Heart right ventricle (tissue), 16 donors: ENCODE measurements around the gene RUBCNL. TPM values are rescaled to one million over a fixed set of nuclear protein-coding genes. Genes with fewer than 3 reads are reported as not detected.

Source experiments
- ATAC-seq, 8 donors: fragments of 200-7000 bp; cut with Tn5 transposase; one replicate each; pipeline ENCODE4 v1.9.1; 2020; ENCODE audit warnings: mild to moderate bottlenecking in 8 of 8, moderate library complexity in 8 of 8, moderate number of reproducible peaks in 1 of 8
- DNase-seq, 2 donors: peaks; one replicate each; pipeline ENCODE4 v3.0.0-alpha.2; 2020
- H3K27ac ChIP-seq, 10 donors: fragments of 200-600 bp; sonication (generic) in 2 of 10; one replicate each; pipeline versions ENCODE4 v1.5.0 to v1.8.0; 2020 to 2022; ENCODE audit warnings: mild to moderate bottlenecking in 3 of 10
- H3K27me3 ChIP-seq, 7 donors: fragments of 200-600 bp; one replicate each; pipeline ENCODE4 v1.8.0; 2021 to 2022; ENCODE audit warnings: mild to moderate bottlenecking in 2 of 7
- H3K36me3 ChIP-seq, 9 donors: fragments of 200-600 bp; sonication (generic) in 1 of 9; one replicate each; pipeline versions ENCODE4 v1.5.0 to v1.8.0; 2020 to 2022; ENCODE audit warnings: mild to moderate bottlenecking in 2 of 9
- H3K4me1 ChIP-seq, 9 donors: fragments of 200-600 bp; sonication (generic) in 1 of 9; one replicate each; pipeline versions ENCODE4 v1.5.0 to v1.8.0; 2020 to 2022; ENCODE audit warnings: mild to moderate bottlenecking in 4 of 9
- H3K4me3 ChIP-seq, 10 donors: fragments of 200-600 bp; sonication (generic) in 2 of 10; one replicate each; pipeline versions ENCODE4 v1.5.0 to v1.8.0; 2020 to 2022; ENCODE audit warnings: mild to moderate bottlenecking in 7 of 10, moderate library complexity in 2 of 10
- H3K9me3 ChIP-seq, 11 donors: fragments of 200-600 bp in 10 of 11; sonication (generic) in 2 of 11; one replicate each; pipeline versions ENCODE4 v1.5.0 to v1.8.0; 2013 to 2022; ENCODE audit warnings: mild to moderate bottlenecking in 2 of 11, control low read depth in 1 of 11, moderate library complexity in 1 of 11
- WGBS, 2 donors: extraction: QIAGEN DNeasy Blood & Tissue Kit; methylation state at CpG; one replicate each; pipeline ENCODE4 v1.1.7; 2013; ENCODE audit warnings: inconsistent platforms in 1 of 2; 5-methylcytosine and 5-hydroxymethylcytosine counted together
- intact Hi-C, 10 donors: fragments of 100-400 bp; cut with DNase I; formaldehyde crosslinking; loops; one replicate each; pipeline versions ENCODE4 v1.11.1 to v1.14.2; 2022
- polyA plus RNA-seq, 2 donors: library from polyadenylated mRNA; stranded (reverse); fragments of 200-250 nt; gene quantifications; one replicate each; pipeline ENCODE4 v1.2.3, GENCODE V29; 2013
- total RNA-seq, 10 donors: library from RNA; stranded (reverse); fragmentation: NEBNext Ultra II Directional in 3 of 10; extraction: Animal tissue kit (Norgen Biotek cat#: 25700) in 3 of 10; gene quantifications; one replicate each; pipeline versions ENCODE4 v1.2.1 to v1.2.4, GENCODE V29; 2021 to 2023
- TF ChIP-seq, protein P1 (sequence below), 9 donors: fragments of 200-600 bp; sonication (generic) in 2 of 9; IDR thresholded peaks; one replicate each; pipeline versions ENCODE4 v1.5.0 to v1.8.0; 2021 to 2022; ENCODE audit warnings: antibody characterized with exemption in 9 of 9, mild to moderate bottlenecking in 5 of 9, moderate library complexity in 1 of 9
- donor health status: Arrhythmogenic right ventricular cardiomyopathy.
- donor health status: ischemic (EF 13 %, LVEDD 7.1; RV severe dilation, severe dysfunction).
- donor health status: healthy with polysubstance abuse.
- donor health status: DM: no; HTN: yes; CAD: no.
- donor health status: DM: no; HTN: no; CAD: no.
- donor health status: ischemic (EF 25% LVEDD 6.9; RV normal size, moderate dysfunction).
- donor health status: ischemic (EF 25% LVEDD 5.7; RV mildly dilated, moderate dysfunction).
- donor health status: healthy.
- donor health status: DM: yes; HTN: yes; CAD: no.
- donor health status: Ischemic cardiomyopathy.
- donor health status: ischemic (EF 35%, LVEDD 5.7; RV mildly dilated, moderate dysfunction).
- donor health status: nonischemic (EF 11% LVEDD 7.7; RV severe dilation, severe dysfunction).
- donor health status: DM: yes; HTN: yes; CAD: no.
- donor health status: PGD.
- donor health status: ischemic (EF 29% LVEDD 5.4; RV normal size, mild dysfunction).
- donor health status: nonischemic (EF 23%, LVEDD 6.1; RV moderate dilation, normal function).

Gene RUBCNL
- total and polyA plus RNA-seq, 12 donors, result 0.17 to 2.8 (median 0.59) TPM

DNA sequence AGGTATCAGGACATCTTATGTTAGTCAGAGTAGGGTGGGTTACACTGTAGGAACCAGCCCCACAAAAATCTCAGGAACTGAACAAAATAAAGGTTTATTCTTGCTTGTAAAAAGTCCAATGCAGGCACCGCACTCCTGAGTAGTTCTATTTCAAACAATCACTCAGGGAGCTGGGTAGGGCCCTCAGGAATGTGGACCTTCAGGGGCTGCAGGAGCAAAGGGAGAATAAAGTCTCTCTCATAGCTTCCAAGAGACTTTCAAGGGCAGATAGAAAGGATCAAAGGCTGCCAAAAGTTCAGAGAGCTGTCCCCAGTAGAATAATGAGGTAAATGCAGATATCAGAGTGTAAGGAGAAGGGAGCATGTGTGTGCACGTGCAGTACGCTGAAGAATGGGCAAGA lies 49.4 kb downstream of the RUBCNL start:
- intact Hi-C loops, result no loop called here
- Histone ChIP-seq H3K27me3 (peaks cover 0 to 3% (median 0%) of the 10 kb centered on the region in 7 donors), H3K36me3 (peaks cover 0 to under 1% (median 0%) of the 10 kb centered on the region in 9 donors), H3K4me3 (no peak overlapping the region), H3K27ac (no peak overlapping the region), H3K4me1 (peaks cover 0 to 50% (median 0%) of the 10 kb centered on the region in 9 donors), H3K9me3 (peaks cover 0 to 12% (median 0%) of the 10 kb centered on the region in 11 donors)
- no peak for ATAC-seq
- no peak for DNase-seq
- WGBS, 2 donors, result 66 to 68% methylated on average over 3 of the region's 3 CpGs
- TF ChIP-seq, protein P1, sequence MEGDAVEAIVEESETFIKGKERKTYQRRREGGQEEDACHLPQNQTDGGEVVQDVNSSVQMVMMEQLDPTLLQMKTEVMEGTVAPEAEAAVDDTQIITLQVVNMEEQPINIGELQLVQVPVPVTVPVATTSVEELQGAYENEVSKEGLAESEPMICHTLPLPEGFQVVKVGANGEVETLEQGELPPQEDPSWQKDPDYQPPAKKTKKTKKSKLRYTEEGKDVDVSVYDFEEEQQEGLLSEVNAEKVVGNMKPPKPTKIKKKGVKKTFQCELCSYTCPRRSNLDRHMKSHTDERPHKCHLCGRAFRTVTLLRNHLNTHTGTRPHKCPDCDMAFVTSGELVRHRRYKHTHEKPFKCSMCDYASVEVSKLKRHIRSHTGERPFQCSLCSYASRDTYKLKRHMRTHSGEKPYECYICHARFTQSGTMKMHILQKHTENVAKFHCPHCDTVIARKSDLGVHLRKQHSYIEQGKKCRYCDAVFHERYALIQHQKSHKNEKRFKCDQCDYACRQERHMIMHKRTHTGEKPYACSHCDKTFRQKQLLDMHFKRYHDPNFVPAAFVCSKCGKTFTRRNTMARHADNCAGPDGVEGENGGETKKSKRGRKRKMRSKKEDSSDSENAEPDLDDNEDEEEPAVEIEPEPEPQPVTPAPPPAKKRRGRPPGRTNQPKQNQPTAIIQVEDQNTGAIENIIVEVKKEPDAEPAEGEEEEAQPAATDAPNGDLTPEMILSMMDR (IDR thresholded peaks at IDR 0.05), result no peak

DNA sequence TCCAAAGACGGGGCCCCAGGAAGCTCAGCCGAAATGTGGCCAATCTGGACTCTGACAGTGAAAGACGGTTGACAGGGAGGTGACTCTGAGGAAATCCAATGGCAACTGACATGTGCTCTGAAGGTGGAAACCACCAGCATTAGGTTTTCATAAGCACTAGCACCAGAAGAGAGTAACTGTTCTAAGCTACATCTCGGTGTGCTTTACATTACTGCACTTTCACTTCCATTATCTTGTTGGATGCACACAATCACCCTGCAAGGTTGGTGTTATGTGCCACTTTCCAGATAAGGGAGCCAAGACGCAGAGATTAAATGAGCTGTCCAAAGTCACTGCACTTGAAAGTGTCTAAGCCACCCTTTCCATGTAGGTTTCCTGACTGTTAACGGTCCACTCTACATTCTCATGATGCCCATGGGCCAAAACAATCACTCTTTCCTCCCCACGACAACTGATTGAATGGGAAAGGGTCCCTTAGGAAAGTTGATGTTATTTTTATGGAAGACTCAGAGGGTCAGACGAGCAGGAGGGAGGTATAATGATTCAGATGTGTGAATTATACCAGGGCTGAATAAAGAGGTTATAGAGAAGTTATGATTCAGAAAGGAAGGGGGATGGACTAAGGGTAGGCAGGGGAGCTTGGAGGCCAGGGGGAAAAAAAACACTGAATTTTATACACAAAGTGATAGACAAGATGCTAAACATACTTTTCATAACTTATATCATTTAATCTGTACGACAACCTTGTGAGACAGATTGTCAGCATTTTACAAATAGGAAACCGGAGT lies 52.8 kb downstream of the RUBCNL start:
- Histone ChIP-seq H3K4me3 (no peak overlapping the region), H3K4me1 (peaks cover 0 to 22% (median 0%) of the 10 kb centered on the region in 9 donors), H3K36me3 (no peaks in the 10 kb centered on the region), H3K9me3 (peaks cover 0 to 12% (median 0%) of the 10 kb centered on the region in 11 donors), H3K27me3 (peaks cover 0 to 9% (median 0%) of the 10 kb centered on the region in 7 donors), H3K27ac (no peak overlapping the region)
- intact Hi-C loops, result no loop called here
- ATAC-seq (no peak), DNase-seq (no peak)
- TF ChIP-seq, protein P1 (IDR thresholded peaks at IDR 0.05), result no peak
- WGBS, 2 donors, result 63 to 65% methylated on average over 10 of the region's 10 CpGs

DNA sequence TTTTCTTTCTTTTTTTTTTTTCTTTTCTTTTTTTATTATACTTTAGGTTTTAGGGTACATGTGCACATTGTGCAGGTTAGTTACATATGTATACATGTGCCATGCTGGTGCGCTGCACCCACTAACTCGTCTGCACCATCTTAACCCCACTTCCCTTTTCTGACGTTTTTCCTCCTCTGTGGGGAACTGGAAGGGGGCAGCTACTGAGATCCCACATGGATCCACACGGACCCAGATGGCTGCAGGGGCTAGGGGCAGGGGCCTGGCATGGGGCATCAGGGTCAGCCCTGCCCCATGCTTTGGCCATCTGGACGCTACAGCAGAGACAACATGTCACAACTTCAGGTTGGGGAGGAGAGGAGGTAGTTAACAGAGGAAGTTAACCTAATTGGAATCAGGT lies 54.3 kb downstream of the RUBCNL start:
- no peak for ATAC-seq
- intact Hi-C loops, result no loop called here
- H3K27ac ChIP-seq, result no peak overlapping the region
- no peaks in the 10 kb centered on the region for H3K36me3 ChIP-seq
- no peak for DNase-seq
- H3K27me3 ChIP-seq, result peaks cover 0 to 7% (median 0%) of the 10 kb centered on the region in 7 donors
- TF ChIP-seq, protein P1 (IDR thresholded peaks at IDR 0.05), result no peak
- H3K9me3 ChIP-seq, result peaks cover 0 to 12% (median 0%) of the 10 kb centered on the region in 11 donors
- 59 to 63% methylated on average over 5 of the region's 5 CpGs for WGBS, 2 donors
- H3K4me3 ChIP-seq, result no peak overlapping the region
- H3K4me1 ChIP-seq, result peaks cover 0 to 7% (median 0%) of the 10 kb centered on the region in 9 donors

DNA sequence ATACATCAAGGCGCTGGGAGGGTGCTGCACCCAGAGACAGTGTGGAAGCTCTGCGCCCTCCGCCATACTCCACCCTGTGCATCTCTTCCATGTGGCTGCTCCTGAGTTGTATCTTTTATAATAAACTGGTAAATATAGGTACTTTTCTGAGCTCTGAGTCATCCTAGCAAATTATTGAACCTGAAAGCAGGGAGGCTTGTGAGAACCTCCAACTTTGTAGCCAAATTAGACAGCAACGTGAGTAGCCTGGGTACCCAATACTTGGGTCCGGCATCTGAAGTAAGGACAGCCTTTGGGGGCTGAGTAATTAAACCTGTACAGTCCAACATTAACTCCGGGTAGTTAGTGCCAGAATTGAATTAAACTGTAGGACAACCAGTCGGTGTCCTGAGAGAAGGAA lies 57.4 kb downstream of the RUBCNL start:
- intact Hi-C loops, result no loop called here
- Histone ChIP-seq H3K27ac (no peak overlapping the region), H3K9me3 (no peaks in the 10 kb centered on the region), H3K27me3 (peaks cover 0 to 17% (median 0%) of the 10 kb centered on the region in 7 donors), H3K36me3 (no peaks in the 10 kb centered on the region), H3K4me1 (peaks cover 0 to 4% (median 0%) of the 10 kb centered on the region in 9 donors), H3K4me3 (no peak overlapping the region)
- DNase-seq (no peak), ATAC-seq (no peak)
- TF ChIP-seq, protein P1 (IDR thresholded peaks at IDR 0.05), result no peak
- 89 to 91% methylated on average over 7 of the region's 7 CpGs for WGBS, 2 donors
